Keratinocyte (primary cell): ENCODE measurements around the gene RNU6-8. TPM values are rescaled to one million over a fixed set of nuclear protein-coding genes. Genes with fewer than 3 reads are reported as not detected.

Source experiments
- DNase-seq: peaks from one replicate; pipeline ENCODE4 v3.0.0-alpha.2; 2011; ENCODE audit warnings: low read depth, missing footprints, low spot score
- FAIRE-seq: peaks from 2 replicates; lab custom pipeline; 2011; peaks lifted over from hg19 to GRCh38; lab: Jason Lieb, UNC
- H2AFZ ChIP-seq: 2 replicates; pipeline ENCODE4 v1.6.0; 2012; ENCODE audit warnings: low read length, control low read depth, inconsistent platforms; ENCODE audit not compliant: control insufficient read depth
- H3K27ac ChIP-seq: 2 replicates; pipeline ENCODE4 v1.5.1; 2011; ENCODE audit warnings: low read length; ENCODE audit not compliant: control insufficient read depth, insufficient read depth
- H3K27me3 ChIP-seq: 3 replicates; pipeline ENCODE4 v1.6.0; 2011; ENCODE audit warnings: low read length; ENCODE audit not compliant: control insufficient read depth, insufficient read depth; ENCODE audit errors: extremely low read depth
- H3K36me3 ChIP-seq, 2 experiments: 2 replicates in 1 of 2; 3 replicates in 1 of 2; pipeline ENCODE4 v1.5.1; 2011; ENCODE audit warnings: low read length in 2 of 2, mild to moderate bottlenecking in 1 of 2; ENCODE audit not compliant: control insufficient read depth in 2 of 2, insufficient read depth in 2 of 2; ENCODE audit errors: extremely low read depth in 1 of 2
- H3K4me1 ChIP-seq: 3 replicates; pipeline ENCODE4 v1.5.1; 2011; ENCODE audit warnings: low read length; ENCODE audit not compliant: control insufficient read depth, insufficient read depth; ENCODE audit errors: extremely low read depth
- H3K4me2 ChIP-seq: 3 replicates; pipeline ENCODE4 v1.6.0; 2011; ENCODE audit warnings: low read depth, low read length; ENCODE audit not compliant: control insufficient read depth, insufficient read depth; ENCODE audit errors: extremely low read depth
- H3K4me3 ChIP-seq, 3 experiments: fragments of 200-600 bp in 1 of 3; sonication (generic) in 1 of 3; 2 replicates in 2 of 3; 3 replicates in 1 of 3; pipeline ENCODE4 v1.5.1; 2011 to 2016; ENCODE audit warnings: low read length in 3 of 3, mild to moderate bottlenecking in 3 of 3, control low read depth in 2 of 3, inconsistent platforms in 1 of 3, low read depth in 1 of 3, mixed read lengths in 1 of 3, mixed run types in 1 of 3, moderate library complexity in 1 of 3; ENCODE audit not compliant: control insufficient read depth in 2 of 3, insufficient read depth in 2 of 3; ENCODE audit errors: extremely low read depth in 1 of 3
- H3K79me2 ChIP-seq: 2 replicates; pipeline ENCODE4 v1.6.0; 2012; ENCODE audit warnings: low read length; ENCODE audit not compliant: control insufficient read depth, insufficient read depth
- H3K9ac ChIP-seq: 3 replicates; pipeline ENCODE4 v1.6.0; 2011; ENCODE audit warnings: low read length; ENCODE audit not compliant: control insufficient read depth, insufficient read depth; ENCODE audit errors: extremely low read depth
- H3K9me1 ChIP-seq: 3 replicates; pipeline ENCODE4 v1.6.0; 2011; ENCODE audit warnings: low read length; ENCODE audit not compliant: control insufficient read depth, insufficient read depth; ENCODE audit errors: extremely low read depth
- H3K9me3 ChIP-seq: 2 replicates; pipeline ENCODE4 v1.5.1; 2012; ENCODE audit warnings: low read depth, low read length; ENCODE audit not compliant: control insufficient read depth
- H4K20me1 ChIP-seq: 3 replicates; pipeline ENCODE4 v1.6.0; 2011; ENCODE audit warnings: low read length; ENCODE audit not compliant: control insufficient read depth, insufficient read depth; ENCODE audit errors: extremely low read depth
- EZH2 ChIP-seq: IDR thresholded peaks from one replicate; pipeline ENCODE4 v1.6.1; 2012; ENCODE audit warnings: inconsistent platforms, mild to moderate bottlenecking, low read length, moderate library complexity
- dilution Hi-C: fragments of 300-500 bp; cut with MboI; formaldehyde crosslinking; loops from one replicate; pipeline ENCODE4 v1.7.0; 2020; ENCODE audit warnings: low sequenced_read_pairs; ENCODE audit not compliant: extremely low pct_ligation_motif_present
- polyA plus RNA-seq, 5 experiments: library from polyadenylated mRNA; depleted of rRNA in 3 of 5; stranded (reverse) in 3 of 5; stranded (forward) in 1 of 5; unstranded in 1 of 5; fragments of >200 nt; gene quantifications; 1 replicate in 1 of 5; 2 replicates in 3 of 5; 3 replicates in 1 of 5; pipeline versions ENCODE4 v1.2.1 to v1.2.3, GENCODE V29; 2011 to 2012; ENCODE audit warnings: missing spikeins in 2 of 5, low read depth in 1 of 5, low replicate concordance in 1 of 5
- TF ChIP-seq, protein P1 (sequence below), 3 experiments: IDR thresholded peaks in 1 of 3; conservative IDR thresholded peaks in 1 of 3; optimal IDR thresholded peaks in 1 of 3; 2 replicates in 2 of 3; 3 replicates in 1 of 3; pipeline versions ENCODE3 to v1.5.1; 2011; ENCODE audit warnings: low read length in 3 of 3, mild to moderate bottlenecking in 3 of 3, moderate library complexity in 2 of 3, control low read depth in 1 of 3, inconsistent platforms in 1 of 3; ENCODE audit not compliant: insufficient read depth in 2 of 3; ENCODE audit errors: extremely low read depth in 1 of 3

Gene RNU6-8
- polyA plus RNA-seq, 1 donor (not counting 4 experiments of a cell fraction or from before 2014, with no cell fraction given) = not detected

DNA sequence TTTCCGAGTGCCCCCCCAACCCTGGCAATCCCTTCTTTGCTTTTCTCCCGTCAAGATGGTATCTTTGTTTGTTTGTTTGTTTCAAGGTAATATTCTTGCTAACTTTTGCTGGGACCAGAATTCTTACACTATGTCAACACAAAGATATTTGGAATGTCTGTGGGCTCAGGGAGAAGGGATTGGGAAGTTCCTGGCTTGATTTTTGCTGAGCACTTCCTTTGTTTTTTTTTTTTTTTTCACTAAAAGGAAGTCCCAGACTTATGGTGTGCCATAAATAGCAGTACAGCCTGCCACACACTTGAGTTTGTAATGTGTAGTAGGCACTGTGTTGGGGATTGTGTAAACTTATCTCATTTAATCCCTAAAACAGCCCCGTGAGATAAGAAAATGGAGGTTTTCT lies 12.4 kb downstream of the RNU6-8 start:
- H3K79me2 ChIP-seq = no peaks in the 10 kb centered on the region
- H3K9me1 ChIP-seq = no peaks in the 10 kb centered on the region
- H3K36me3 ChIP-seq = no peaks in the 10 kb centered on the region
- dilution Hi-C loops = no loop called here
- no peak for TF ChIP-seq EZH2
- TF ChIP-seq, protein P1, sequence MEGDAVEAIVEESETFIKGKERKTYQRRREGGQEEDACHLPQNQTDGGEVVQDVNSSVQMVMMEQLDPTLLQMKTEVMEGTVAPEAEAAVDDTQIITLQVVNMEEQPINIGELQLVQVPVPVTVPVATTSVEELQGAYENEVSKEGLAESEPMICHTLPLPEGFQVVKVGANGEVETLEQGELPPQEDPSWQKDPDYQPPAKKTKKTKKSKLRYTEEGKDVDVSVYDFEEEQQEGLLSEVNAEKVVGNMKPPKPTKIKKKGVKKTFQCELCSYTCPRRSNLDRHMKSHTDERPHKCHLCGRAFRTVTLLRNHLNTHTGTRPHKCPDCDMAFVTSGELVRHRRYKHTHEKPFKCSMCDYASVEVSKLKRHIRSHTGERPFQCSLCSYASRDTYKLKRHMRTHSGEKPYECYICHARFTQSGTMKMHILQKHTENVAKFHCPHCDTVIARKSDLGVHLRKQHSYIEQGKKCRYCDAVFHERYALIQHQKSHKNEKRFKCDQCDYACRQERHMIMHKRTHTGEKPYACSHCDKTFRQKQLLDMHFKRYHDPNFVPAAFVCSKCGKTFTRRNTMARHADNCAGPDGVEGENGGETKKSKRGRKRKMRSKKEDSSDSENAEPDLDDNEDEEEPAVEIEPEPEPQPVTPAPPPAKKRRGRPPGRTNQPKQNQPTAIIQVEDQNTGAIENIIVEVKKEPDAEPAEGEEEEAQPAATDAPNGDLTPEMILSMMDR (optimal IDR thresholded peaks at IDR 0.05 in 1 of 3, IDR thresholded peaks at IDR 0.05 in 1 of 3, conservative IDR thresholded peaks at IDR 0.05 in 1 of 3; ENCODE audit: extremely low read depth in 1 of 3, insufficient read depth in 2 of 3, low read length in 3 of 3) = no peak
- H2AFZ ChIP-seq = no peak overlapping the region
- H3K4me2 ChIP-seq = no peak overlapping the region
- H3K27ac ChIP-seq = no peak overlapping the region
- no peaks in the 10 kb centered on the region for H3K9me3 ChIP-seq
- no peak overlapping the region for H3K4me3 ChIP-seq
- no peak overlapping the region for H3K9ac ChIP-seq
- H4K20me1 ChIP-seq = no peaks in the 10 kb centered on the region
- DNase-seq (no peak), FAIRE-seq (no peak)
- H3K27me3 ChIP-seq = no peaks in the 10 kb centered on the region
- H3K4me1 ChIP-seq = no peaks in the 10 kb centered on the region

GRCh38 chr14:32189811-32190210 lies 13.3 kb downstream of the RNU6-8 start:
- H3K4me1 ChIP-seq = no peaks in the 10 kb centered on the region
- no peak overlapping the region for H3K9ac ChIP-seq
- H3K4me2 ChIP-seq = no peak overlapping the region
- H3K79me2 ChIP-seq = no peaks in the 10 kb centered on the region
- no peak for TF ChIP-seq EZH2
- TF ChIP-seq, protein P1 (optimal IDR thresholded peaks at IDR 0.05 in 1 of 3, IDR thresholded peaks at IDR 0.05 in 1 of 3, conservative IDR thresholded peaks at IDR 0.05 in 1 of 3; ENCODE audit: extremely low read depth in 1 of 3, insufficient read depth in 2 of 3, low read length in 3 of 3) = no peak
- FAIRE-seq = no peak
- dilution Hi-C loops = no loop called here
- H3K36me3 ChIP-seq = no peaks in the 10 kb centered on the region
- DNase-seq = no peak
- H4K20me1 ChIP-seq = no peaks in the 10 kb centered on the region
- H3K27me3 ChIP-seq = no peaks in the 10 kb centered on the region
- H3K9me1 ChIP-seq = no peaks in the 10 kb centered on the region
- H3K27ac ChIP-seq = no peak overlapping the region
- no peaks in the 10 kb centered on the region for H3K9me3 ChIP-seq
- no peak overlapping the region for H2AFZ ChIP-seq
- no peak overlapping the region for H3K4me3 ChIP-seq
